ENCODE results near the gene SLC9A9.
"Not testable (repeated sequence)": the region's sequence is repeated elsewhere in the genome, so short reads cannot be mapped to it uniquely, and the experiment has no call there.

Gene SLC9A9

DNA sequence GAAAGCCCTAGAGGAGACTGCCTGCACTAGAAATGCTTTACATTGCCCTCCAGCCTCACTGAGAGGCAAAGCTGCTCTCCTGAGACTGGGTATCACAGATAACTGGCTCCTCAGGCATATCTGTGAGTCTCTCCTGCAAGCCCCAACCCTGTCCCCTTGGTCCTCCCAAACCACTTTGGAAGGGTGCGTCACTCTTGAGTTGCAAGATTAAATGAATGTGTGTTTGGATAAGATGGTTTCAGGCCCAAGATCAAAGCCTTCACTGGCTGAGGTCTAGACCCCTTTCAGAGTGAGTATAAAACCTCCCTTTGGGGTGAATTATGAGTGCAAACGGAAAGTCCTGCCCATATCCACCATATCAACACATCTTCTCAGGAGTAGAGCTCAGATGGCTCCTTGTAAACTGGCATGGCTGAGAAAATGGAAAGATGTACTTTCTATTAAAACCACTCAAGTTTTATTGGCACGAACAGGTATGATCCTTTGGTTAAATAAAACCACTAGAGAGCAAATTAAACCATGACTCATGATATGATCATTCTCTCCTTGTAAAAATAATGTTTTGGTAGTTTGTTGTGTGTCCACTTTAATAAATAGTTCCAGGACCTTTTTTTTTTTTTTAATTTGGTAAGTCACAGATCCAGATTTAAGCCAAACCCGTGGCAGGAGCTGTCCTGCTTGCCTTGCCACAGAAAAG is 564.7 kb downstream of the SLC9A9 start:
- peak; percentile 3 for DNase-seq (ENCODE audit: low spot score)

DNA sequence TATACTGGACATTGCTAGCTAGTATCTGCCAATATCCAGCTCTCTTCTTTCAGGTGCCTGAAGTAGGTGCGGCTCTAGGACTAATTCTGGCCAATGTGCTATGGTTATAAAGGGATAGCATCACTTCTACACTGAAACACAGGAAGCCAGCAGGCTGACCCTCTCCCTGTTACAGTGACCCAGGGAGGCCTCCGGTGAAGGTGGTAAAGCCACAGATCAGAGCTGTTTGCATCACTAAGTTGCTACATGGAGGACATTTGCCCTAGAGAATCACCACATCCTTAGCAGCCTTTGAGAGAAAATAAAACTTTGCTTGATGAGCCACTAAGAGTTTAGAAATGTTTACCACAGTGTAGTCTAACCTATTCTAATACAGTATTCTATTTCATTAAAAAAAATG is 567.3 kb downstream of the SLC9A9 start:
- DNase-seq (ENCODE audit: low spot score) = no peak

DNA sequence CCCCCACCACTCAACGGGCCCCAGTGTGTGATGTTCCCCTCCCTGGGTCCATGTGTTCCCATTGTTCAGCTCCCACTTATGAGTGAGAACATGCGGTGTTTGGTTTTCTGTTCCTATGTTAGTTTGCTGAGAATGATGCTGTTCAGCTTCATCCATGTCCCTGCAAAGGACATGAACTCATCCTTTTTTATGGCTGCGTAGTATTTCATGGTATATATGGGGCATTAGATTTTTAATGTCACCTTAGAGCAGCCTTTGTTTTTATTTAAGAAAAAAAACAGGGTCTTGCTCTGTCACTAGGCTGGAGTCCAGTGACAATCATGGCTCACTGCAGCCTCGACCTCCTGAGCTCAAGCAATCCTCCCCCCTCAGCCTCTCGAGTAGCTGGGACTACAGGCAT is 568.7 kb downstream of the SLC9A9 start:
- DNase-seq (ENCODE audit: low spot score) = not testable (repeated sequence)

- no peak for DNase-seq (ENCODE audit: low spot score)
Measured at GRCh38 chr3:143278721-143279120, 569.5 kb downstream of the SLC9A9 start.

DNA sequence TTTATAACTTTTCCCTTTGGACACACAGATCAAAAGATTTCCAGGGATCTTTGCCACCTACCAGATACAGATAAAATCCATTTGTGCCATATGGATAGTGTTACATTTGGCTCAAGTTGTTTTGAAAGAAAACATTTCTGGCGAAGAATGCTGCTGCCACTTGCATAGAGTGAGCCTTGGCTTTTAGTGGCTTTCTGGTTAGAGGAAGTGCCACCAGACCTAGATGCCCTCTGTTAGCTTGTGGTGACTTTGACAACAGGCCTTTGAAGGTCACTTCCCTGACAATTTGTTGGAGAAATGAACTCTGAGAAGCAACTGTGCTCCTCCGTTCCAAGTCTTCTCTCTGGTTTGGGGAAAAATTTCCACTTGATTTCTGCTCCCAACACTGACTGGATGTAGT is 570.7 kb downstream of the SLC9A9 start:
- DNase-seq (ENCODE audit: low spot score) = no peak

- peak; percentile 38 for DNase-seq (ENCODE audit: low spot score)
Measured at GRCh38 chr3:143276592-143276991, 571.7 kb downstream of the SLC9A9 start.

- DNase-seq (ENCODE audit: low spot score) = no peak
Measured at GRCh38 chr3:143273975-143274690, 574.1 kb downstream of the SLC9A9 start.

DNA sequence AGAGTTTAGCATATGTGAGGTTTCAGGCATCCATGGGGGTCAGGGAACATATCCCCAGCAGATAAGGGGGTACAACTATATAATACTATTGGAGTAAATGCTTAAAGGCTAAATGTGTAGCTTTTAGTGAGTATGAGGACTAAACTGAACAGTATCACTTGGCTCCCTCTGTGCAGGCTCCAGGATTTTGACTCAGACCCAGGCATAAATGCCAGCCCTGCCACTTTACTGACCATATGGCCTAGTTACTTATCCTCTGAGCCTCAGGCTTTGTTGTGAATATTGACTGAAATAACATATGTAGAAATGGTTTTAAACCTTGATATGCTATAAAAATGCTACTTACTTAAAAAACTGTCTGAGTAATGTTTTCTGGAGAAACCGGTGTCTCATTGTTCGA is 577.1 kb downstream of the SLC9A9 start:
- DNase-seq (ENCODE audit: low spot score) = no peak

DNA sequence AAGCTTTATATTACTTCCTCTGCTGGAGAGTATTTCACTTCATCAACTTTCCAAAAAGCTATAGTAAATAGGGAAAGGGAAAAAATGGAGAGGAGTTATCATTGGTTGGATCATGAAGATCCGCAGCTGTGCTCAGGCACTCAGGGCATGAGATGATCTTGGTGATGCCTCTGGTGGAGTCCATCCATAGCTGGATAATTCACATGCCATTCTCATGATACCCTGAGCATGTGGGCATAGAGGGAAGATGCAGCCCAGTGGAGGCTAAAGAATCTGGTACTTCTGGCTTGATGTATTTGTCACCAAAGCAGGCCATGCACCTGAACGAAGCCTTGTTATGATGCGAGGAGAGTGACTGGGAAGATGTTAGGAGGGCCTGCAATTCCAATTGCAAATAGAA is 578.5 kb downstream of the SLC9A9 start:
- no peak for DNase-seq (ENCODE audit: low spot score)

DNA sequence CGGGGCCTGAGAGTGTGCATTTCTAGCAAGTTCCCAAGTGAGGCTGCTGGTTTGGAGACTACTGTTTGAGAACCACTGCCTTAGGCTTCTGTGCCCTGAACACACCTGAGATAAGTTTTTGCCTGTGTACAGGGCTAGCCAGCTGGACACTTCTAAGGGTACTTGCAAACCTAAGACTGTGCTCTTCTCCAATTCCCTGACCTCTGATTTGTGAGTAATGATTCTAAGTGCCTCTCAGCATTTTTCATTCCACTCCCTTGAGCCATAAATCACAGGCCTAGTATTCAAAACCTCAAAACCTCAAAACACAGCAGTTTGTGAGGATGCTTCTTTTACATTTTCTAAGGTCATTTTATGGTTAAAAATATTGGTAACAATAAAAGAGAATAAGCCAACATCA is 580.3 kb downstream of the SLC9A9 start:
- DNase-seq (ENCODE audit: low spot score) = no peak

DNA sequence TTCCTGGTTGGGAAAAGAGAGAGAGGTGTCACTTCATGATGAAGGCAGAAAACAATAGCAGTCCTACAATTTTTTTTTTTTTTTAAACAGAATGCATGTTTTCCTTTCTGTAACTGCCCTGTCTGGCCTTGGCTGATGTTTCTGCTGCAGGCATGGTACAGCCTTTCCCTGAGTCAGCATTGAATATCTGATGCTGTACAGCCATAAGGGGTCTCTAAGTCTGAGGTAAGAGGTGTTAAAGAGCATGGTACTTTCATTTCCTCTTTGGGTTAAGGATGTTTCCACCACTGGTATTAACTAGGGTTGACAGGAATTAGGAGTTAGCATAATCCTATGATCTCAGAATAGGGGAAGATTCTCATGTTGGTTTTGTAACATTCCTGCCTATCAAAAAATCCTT is 581.3 kb downstream of the SLC9A9 start:
- DNase-seq (ENCODE audit: low spot score) = no peak

GRCh38 chr3:143266511-143266910 is 581.8 kb downstream of the SLC9A9 start:
- no peak for DNase-seq (ENCODE audit: low spot score)

DNA sequence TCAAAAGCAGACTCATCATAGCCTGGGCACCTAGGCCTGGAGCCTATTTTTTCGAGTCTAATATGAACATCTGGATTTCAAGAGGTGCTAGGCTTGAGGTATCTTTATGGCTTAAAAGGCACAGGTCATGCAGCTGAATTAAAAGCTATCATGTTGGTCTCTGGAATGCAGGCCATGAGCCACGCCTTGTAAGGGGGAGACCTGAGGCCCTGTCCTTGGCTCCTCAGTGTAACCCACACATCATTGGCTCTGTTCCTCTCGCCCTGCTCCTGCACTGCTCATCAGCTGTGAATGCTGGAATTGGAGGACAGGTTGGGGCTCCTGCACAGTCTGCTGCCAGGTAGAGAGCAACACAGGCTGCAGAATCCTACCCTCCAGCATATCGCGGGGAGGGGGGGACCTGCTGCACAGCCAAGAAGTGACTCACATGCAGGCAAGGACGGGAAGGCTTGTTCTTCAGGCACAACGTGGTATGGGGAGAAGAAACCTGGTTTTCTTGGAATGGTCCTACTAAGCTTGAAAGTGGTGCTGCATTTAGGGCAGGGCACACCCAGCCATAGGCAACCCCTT is 582.7 kb downstream of the SLC9A9 start:
- DNase-seq (ENCODE audit: low spot score) = no peak

GRCh38 chr3:143263852-143264513 is 584.3 kb downstream of the SLC9A9 start:
- no peak for DNase-seq (ENCODE audit: low spot score)

DNA sequence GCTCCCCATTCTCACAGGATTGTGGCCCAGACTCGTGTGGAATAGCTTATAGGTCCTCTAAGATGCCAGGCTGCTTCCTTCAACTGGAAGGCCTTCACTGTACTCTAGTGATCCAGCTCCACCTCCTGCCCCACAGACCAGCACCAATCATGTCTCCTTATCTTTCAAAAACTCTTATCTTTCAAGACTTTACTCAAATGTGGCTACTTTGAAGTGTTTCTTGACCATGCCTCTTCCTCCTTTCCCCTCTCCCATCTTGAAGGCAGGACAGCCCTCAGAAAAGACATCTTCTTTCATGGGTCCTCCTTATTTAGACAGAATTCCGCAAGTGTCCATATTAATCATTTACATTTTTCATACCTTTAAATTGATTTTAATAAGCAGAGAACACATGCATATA is 586.4 kb downstream of the SLC9A9 start:
- no peak for DNase-seq (ENCODE audit: low spot score)

GRCh38 chr3:143258692-143259091 is 589.6 kb downstream of the SLC9A9 start:
- DNase-seq (ENCODE audit: low spot score) = no peak

DNA sequence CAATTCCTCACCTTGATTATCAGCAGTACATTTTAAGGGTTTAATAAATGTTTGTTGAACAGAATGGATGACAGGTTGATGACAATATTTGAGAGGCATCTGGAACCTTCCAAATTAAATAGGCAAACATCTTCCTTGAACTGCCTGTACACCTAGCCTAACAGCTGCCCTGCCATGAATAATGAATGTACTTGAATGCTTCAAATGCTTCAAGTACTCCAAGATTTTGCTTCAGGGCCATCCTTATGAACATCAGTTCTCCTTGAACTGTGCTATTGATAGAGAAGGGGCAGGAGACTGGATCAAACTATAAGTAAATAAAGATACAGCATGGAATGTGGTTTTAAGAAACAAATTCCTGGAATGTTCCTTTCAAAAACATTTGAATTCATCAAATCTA is 591.9 kb downstream of the SLC9A9 start:
- no peak for DNase-seq (ENCODE audit: low spot score)

DNA sequence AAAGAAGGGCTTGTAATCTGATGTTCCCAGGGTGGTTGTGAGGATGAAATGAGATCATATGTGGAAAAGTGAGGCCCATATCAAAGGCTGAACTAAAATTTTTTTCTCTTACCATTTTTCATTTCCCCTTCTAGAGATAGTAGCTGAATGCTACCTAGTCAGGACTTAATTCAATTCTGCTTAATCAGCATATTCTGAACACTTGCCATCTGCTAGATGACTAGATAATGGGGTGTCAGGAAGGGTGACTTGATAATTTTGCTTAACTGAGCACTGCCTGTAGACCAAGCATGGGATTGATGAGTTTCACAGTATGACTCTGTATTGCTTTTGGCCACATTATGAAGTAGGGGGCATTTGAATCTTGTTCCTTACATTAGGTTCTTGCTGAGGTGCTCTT is 592.5 kb downstream of the SLC9A9 start:
- no peak for DNase-seq (ENCODE audit: low spot score)

- no peak for DNase-seq (ENCODE audit: low spot score)
Measured at GRCh38 chr3:143252931-143253330, 595.3 kb downstream of the SLC9A9 start.

GRCh38 chr3:143249014-143249413 is 599.3 kb downstream of the SLC9A9 start:
- DNase-seq (ENCODE audit: low spot score) = no peak

GRCh38 chr3:143247073-143247472 is 601.2 kb downstream of the SLC9A9 start:
- DNase-seq (ENCODE audit: low spot score) = no peak

DNA sequence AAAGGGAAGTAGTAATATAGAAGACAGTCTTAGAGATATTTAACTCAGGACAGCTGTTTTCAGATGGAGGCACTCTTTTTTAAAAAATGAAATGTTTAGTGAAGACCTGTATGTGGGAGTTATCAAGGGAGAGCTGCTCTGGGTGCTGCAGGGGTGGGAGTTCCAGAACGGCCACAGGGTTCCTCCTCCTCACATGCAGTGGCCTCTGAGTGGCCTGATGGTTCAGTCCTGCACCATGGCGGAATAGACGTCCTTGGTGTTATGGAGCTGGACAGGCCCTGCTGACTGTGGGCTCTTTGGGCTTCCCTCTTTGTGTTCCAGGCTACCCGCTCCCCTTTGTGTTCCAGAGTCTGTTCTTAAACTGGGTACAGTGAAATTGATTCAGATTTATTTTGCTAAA is 602.6 kb downstream of the SLC9A9 start:
- no peak for DNase-seq (ENCODE audit: low spot score)

GRCh38 chr3:143244516-143245063 is 603.7 kb downstream of the SLC9A9 start:
- no peak for DNase-seq (ENCODE audit: low spot score)

Measured in activated CD4-positive, alpha-beta T cell treated with anti-CD3 and anti-CD28 coated beads, Interleukin-2, Interleukin-4, amounts not matched to agents 100 ng/mL and 50 ng/mL, durations not matched to agents 16 hours and 8 hours (primary cell).